K562 (cell line): Measurements from ENCODE around the gene TM4SF18. TPM values are rescaled to one million over a fixed set of nuclear protein-coding genes. Genes with fewer than 3 reads are reported as not detected.

Source experiments
- ATAC-seq: fragments of 200-7000 bp; cut with Tn5 transposase; 3 replicates; pipeline ENCODE4 v1.9.1; 2020; ENCODE audit warnings: moderate library complexity
- BruUV-seq: library from RNA; stranded (reverse); fragments of 400-500 nt; replicated peaks from 2 replicates; lab custom pipeline; 2021; lab: Mats Ljungman, UMichigan
- CTCF ChIA-PET: fragments of 300-600 bp; formaldehyde crosslinking; extraction: SDS; loops from one replicate; lab custom pipeline; 2021; ENCODE audit warnings: low intra/inter-chr PET ratio; lab: Yijun Ruan, JAX
- POLR2A ChIA-PET: fragments of 300-600, 350-650 bp; sonication (Branson Sonifier 250); formaldehyde crosslinking; extraction: SDS; loops from one replicate; lab custom pipeline; 2021; ENCODE audit warnings: antibody characterized with exemption, inconsistent platforms; lab: Yijun Ruan, JAX
- DNase-seq, 4 experiments: peaks; one replicate each; pipeline versions ENCODE4 v3.0.0 to v3.0.0-alpha.2; 2011 to 2018; ENCODE audit warnings: low spot score in 3 of 4, mixed read lengths in 3 of 4; ENCODE audit errors: extremely low read depth in 1 of 4
- FAIRE-seq: peaks from 2 replicates; lab custom pipeline; 2011; peaks lifted over from hg19 to GRCh38; lab: Jason Lieb, UNC
- H2AFZ ChIP-seq: 2 replicates; pipeline ENCODE4 v1.6.0; 2011; ENCODE audit warnings: low read depth, low read length, control low read depth, inconsistent platforms
- H3K27ac ChIP-seq: fragments of 200-600 bp; 3 replicates; pipeline ENCODE4 v1.8.0; 2011; ENCODE audit warnings: low read depth, mild to moderate bottlenecking, control low read depth, inconsistent platforms, low read length, moderate library complexity, mixed read lengths; ENCODE audit errors: extremely low read depth
- H3K27me3 ChIP-seq, 2 experiments: fragments of 300-600 bp in 1 of 2; 2 replicates in 1 of 2; 3 replicates in 1 of 2; pipeline versions ENCODE4 v1.6.0 to v1.8.0; 2011; ENCODE audit warnings: inconsistent platforms in 2 of 2, low read length in 2 of 2, mild to moderate bottlenecking in 1 of 2, mixed read lengths in 1 of 2, moderate library complexity in 1 of 2; ENCODE audit not compliant: control insufficient read depth in 2 of 2, insufficient read depth in 2 of 2
- H3K36me3 ChIP-seq: fragments of 300-600 bp; 3 replicates; pipeline ENCODE4 v1.8.0; 2011; ENCODE audit warnings: mild to moderate bottlenecking, low read length, inconsistent platforms; ENCODE audit not compliant: control insufficient read depth, insufficient read depth
- H3K4me1 ChIP-seq, 2 experiments: fragments of 200-600 bp in 1 of 2; replicated peaks in 1 of 2; 2 replicates in 1 of 2; 3 replicates in 1 of 2; pipeline versions ENCODE4 v1.5.1 to v1.8.0; 2011; ENCODE audit warnings: inconsistent platforms in 2 of 2, low read length in 2 of 2, mild to moderate bottlenecking in 1 of 2, mixed read lengths in 1 of 2, moderate library complexity in 1 of 2; ENCODE audit not compliant: control insufficient read depth in 2 of 2, insufficient read depth in 2 of 2
- H3K4me2 ChIP-seq: 2 replicates; pipeline ENCODE4 v1.6.1; 2011; ENCODE audit warnings: low read length, control low read depth, inconsistent platforms, mixed read lengths; ENCODE audit not compliant: insufficient read depth
- H3K4me3 ChIP-seq: fragments of 200-600 bp; sonication (generic), shearing (Covaris generic); 2 replicates; pipeline ENCODE4 v1.5.1; 2016; ENCODE audit warnings: control low read depth, inconsistent platforms
- H3K79me2 ChIP-seq: fragments of 200-600 bp; 3 replicates; pipeline ENCODE4 v1.8.0; 2011; ENCODE audit warnings: low read length, inconsistent platforms; ENCODE audit not compliant: control insufficient read depth, insufficient read depth
- H3K9ac ChIP-seq, 2 experiments: 2 replicates each; pipeline versions ENCODE4 v1.6.0 to v1.6.1; 2011; ENCODE audit warnings: low read depth in 2 of 2, low read length in 2 of 2, control low read depth in 1 of 2, inconsistent platforms in 1 of 2, mild to moderate bottlenecking in 1 of 2, mixed read lengths in 1 of 2; ENCODE audit not compliant: insufficient read depth in 1 of 2
- H3K9me1 ChIP-seq: one replicate; pipeline ENCODE4 v1.6.0; 2011; ENCODE audit warnings: inconsistent platforms, mild to moderate bottlenecking, low read length, moderate library complexity; ENCODE audit not compliant: control insufficient read depth, insufficient read depth
- H3K9me3 ChIP-seq: replicated peaks from 2 replicates; pipeline ENCODE4 v1.5.1; 2011; ENCODE audit warnings: low read depth, low read length, inconsistent platforms; ENCODE audit not compliant: control insufficient read depth, insufficient read depth
- H4K20me1 ChIP-seq: replicated peaks from 2 replicates; pipeline ENCODE4 v1.6.1; 2011; ENCODE audit warnings: low read length, inconsistent platforms, mixed read lengths; ENCODE audit not compliant: control insufficient read depth, insufficient read depth
- KLF1 ChIP-seq: fragments of 450-650 bp; IDR thresholded peaks from 2 replicates; pipeline ENCODE4 v1.6.1; 2016; ENCODE audit warnings: missing genetic modification characterization, missing compliant biosample characterization
- NELFE ChIP-seq: IDR thresholded peaks from 2 replicates; pipeline ENCODE4 v1.6.1; 2011; ENCODE audit warnings: mild to moderate bottlenecking; ENCODE audit not compliant: insufficient read depth, insufficient read length
- PRPF4 ChIP-seq: fragments of 200-400 bp; formaldehyde crosslinking; IDR thresholded peaks from one replicate; pipeline ENCODE4 v1.6.1; 2017; ENCODE audit warnings: low read length, low read depth, mild to moderate bottlenecking; ENCODE audit not compliant: insufficient read depth, poor library complexity, severe bottlenecking
- RBM17 ChIP-seq: fragments of 200-400 bp; formaldehyde crosslinking; IDR thresholded peaks from 2 replicates; pipeline ENCODE4 v1.6.1; 2017; ENCODE audit warnings: low read depth, mild to moderate bottlenecking, low read length, borderline replicate concordance
- TFAM ChIP-seq: fragments of 250-450 bp; sonication (Bioruptor Pico); conservative IDR thresholded peaks from 2 replicates; pipeline ENCODE4 v1.5.0; 2021; ENCODE audit warnings: mild to moderate bottlenecking, moderate library complexity
- ZNF134 ChIP-seq: fragments of 250-450 bp; sonication (Bioruptor Pico); conservative IDR thresholded peaks from 2 replicates; pipeline ENCODE4 v1.4.0; 2020
- ZNF224 ChIP-seq: sonication (generic); formaldehyde crosslinking; IDR thresholded peaks from 2 replicates; pipeline ENCODE4 v1.8.0; 2022; ENCODE audit warnings: mild to moderate bottlenecking, missing genetic modification reagents
- ZNF23 ChIP-seq: fragments of 250-450 bp; sonication (Bioruptor Pico); IDR thresholded peaks from 2 replicates; pipeline ENCODE4 v1.4.0; 2020; ENCODE audit warnings: mild to moderate bottlenecking
- ZNF318 ChIP-seq, 2 experiments: fragments of 450-650 bp; IDR thresholded peaks; 2 replicates each; pipeline ENCODE4 v1.6.1; 2016; ENCODE audit warnings: mild to moderate bottlenecking in 2 of 2, borderline replicate concordance in 1 of 2, low read depth in 1 of 2, moderate library complexity in 1 of 2
- WGBS: fragments of 100-300 bp; shearing (Covaris generic); methylation state at CpG from one replicate; pipeline ENCODE4 v1.1.6; 2016; ENCODE audit warnings: low coverage, mixed read lengths; ENCODE audit not compliant: insufficient coverage; ENCODE audit errors: missing lambda C conversion rate; 5-methylcytosine and 5-hydroxymethylcytosine counted together
- in situ Hi-C: fragments of 300-500 bp; cut with MboI; formaldehyde crosslinking; loops from 4 replicates; pipeline ENCODE4 v1.15.0; 2018; ENCODE audit warnings: inconsistent platforms, mixed read lengths
- intact Hi-C: fragments of 100-400 bp; cut with micrococcal nuclease; formaldehyde crosslinking; loops from 2 replicates; pipeline ENCODE4 v1.14.2; 2022
- polyA plus RNA-seq, 8 experiments: library from polyadenylated mRNA; depleted of rRNA in 4 of 8; stranded (reverse) in 5 of 8; unstranded in 3 of 8; fragments of >200 nt; fragmentation: Nextera tagmentation in 2 of 8; fragmentation: Illumina TruSeq in 1 of 8; extraction: Ambion mirVana in 2 of 8; extraction: Trizol in 1 of 8; gene quantifications; 2 replicates each; pipeline versions ENCODE4 v1.2.1 to v1.2.3, GENCODE V29; 2011 to 2014; ENCODE audit warnings: inconsistent platforms in 1 of 8, missing spikeins in 1 of 8
- total RNA-seq, 7 experiments: library from RNA; depleted of rRNA in 6 of 7; stranded (reverse); fragments of >200 nt in 6 of 7; fragmentation: Illumina TruSeq in 2 of 7; extraction: Trizol in 2 of 7; gene quantifications; 2 replicates each; pipeline versions ENCODE4 v1.2.1 to v1.2.3, GENCODE V29; 2011 to 2021; ENCODE audit warnings: low replicate concordance in 1 of 7

TM4SF18 gene
- total and polyA plus RNA-seq, 9 of the 15 experiments (the other 6 are each of a cell fraction or from before 2014, with no cell fraction given) = not detected

GRCh38 chr3:149382101-149382467 is 48.6 kb upstream of the TM4SF18 start:
- no TSS peak for BruUV-seq
- CTCF ChIA-PET = no interaction called here
- no peak for ATAC-seq

GRCh38 chr3:149381173-149382100 is 48.0 kb upstream of the TM4SF18 start:
- intact Hi-C loops = no loop called here
- no TSS peak for BruUV-seq
- H3K27me3 ChIP-seq = peaks cover 0 to 6% of the 10 kb centered on the region in 2 experiments; a peak in 2 of 5 replicates
- FAIRE-seq = no peak
- H3K27ac ChIP-seq = no peak overlapping the region
- no peaks in the 10 kb centered on the region for H4K20me1 ChIP-seq
- in situ Hi-C loops = no loop called here
- no peaks in the 10 kb centered on the region for H3K36me3 ChIP-seq
- 0% methylated on average over 5 of the region's 6 CpGs for WGBS
- H2AFZ ChIP-seq = no peak overlapping the region
- H3K4me1 ChIP-seq = no peaks in the 10 kb centered on the region
- ChIA-PET POLR2A (no interaction called here), CTCF (no interaction called here)
- no peaks in the 10 kb centered on the region for H3K9me3 ChIP-seq
- no peak for ATAC-seq
- no peak for DNase-seq
- no peaks in the 10 kb centered on the region for H3K9me1 ChIP-seq
- H3K4me2 ChIP-seq = no peak overlapping the region
- H3K4me3 ChIP-seq = no peak overlapping the region
- H3K9ac ChIP-seq = no peak overlapping the region
- H3K79me2 ChIP-seq = no peaks in the 10 kb centered on the region
- TF ChIP-seq RBM17 (no peak), ZNF318 (IDR thresholded peaks at IDR 0.05; ENCODE audit: borderline replicate concordance in 1 of 2, low read depth in 1 of 2) (no peak), TFAM (CRISPR knock-in tag) (no peak)

More at GRCh38 chr3:149382101-149382467, 48.6 kb upstream of the TM4SF18 start:
- in situ Hi-C loops (no loop called here), intact Hi-C loops (no loop called here)
- no peaks in the 10 kb centered on the region for H3K9me3 ChIP-seq
- no peak overlapping the region for H2AFZ ChIP-seq
- H3K27me3 ChIP-seq = peaks cover 0 to 6% of the 10 kb centered on the region in 2 experiments; a peak in 2 of 5 replicates
- no peaks in the 10 kb centered on the region for H3K9me1 ChIP-seq
- H3K4me3 ChIP-seq = no peak overlapping the region
- no peaks in the 10 kb centered on the region for H3K4me1 ChIP-seq
- POLR2A ChIA-PET = no interaction called here
- no peak overlapping the region for H3K9ac ChIP-seq
- no peak for FAIRE-seq
- no peak overlapping the region for H3K27ac ChIP-seq
- 0% methylated on average over 4 of the region's 4 CpGs for WGBS
- DNase-seq = no peak
- H3K79me2 ChIP-seq = no peaks in the 10 kb centered on the region
- no peaks in the 10 kb centered on the region for H4K20me1 ChIP-seq
- no peaks in the 10 kb centered on the region for H3K36me3 ChIP-seq
- H3K4me2 ChIP-seq = no peak overlapping the region
- TF ChIP-seq KLF1 (tag) (no peak), ZNF23 (CRISPR knock-in tag) (no peak), ZNF224 (no peak), NELFE (no peak), ZNF134 (no peak), PRPF4 (no peak)
